SK-N-SH (cell line): ENCODE measurements around the gene PUS3. TPM values are rescaled to one million over a fixed set of nuclear protein-coding genes. Genes with fewer than 3 reads are reported as not detected.

Experiments
- CTCF ChIA-PET: fragments of 300-600, 350-600 bp; formaldehyde crosslinking; extraction: SDS; loops from one replicate; lab custom pipeline; 2021; lab: Yijun Ruan, JAX
- POLR2A ChIA-PET: fragments of 350-600 bp; sonication (Branson Sonifier 250); formaldehyde crosslinking; extraction: SDS; loops from one replicate; lab custom pipeline; 2020; ENCODE audit warnings: antibody characterized with exemption, inconsistent platforms; lab: Yijun Ruan, JAX
- DNase-seq: peaks from one replicate; pipeline ENCODE4 v3.0.0; 2012
- H2AFZ ChIP-seq: fragments of 200-600 bp; sonication (generic); 2 replicates; pipeline ENCODE4 v1.8.1; 2016; ENCODE audit warnings: antibody characterized with exemption, mild to moderate bottlenecking, low read depth
- H3F3A ChIP-seq: fragments of 200-600 bp; sonication (generic); replicated peaks from 2 replicates; pipeline ENCODE3; 2016; ENCODE audit warnings: antibody characterized with exemption, mild to moderate bottlenecking; ENCODE audit not compliant: insufficient read depth
- H3K27ac ChIP-seq, 2 experiments: fragments of 200-500 bp in 1 of 2; fragments of 200-600 bp in 1 of 2; sonication (Bioruptor generic) in 1 of 2; sonication (generic), shearing (Covaris generic) in 1 of 2; 2 replicates each; pipeline versions ENCODE4 v1.5.1 to v1.6.1; 2014 to 2016; ENCODE audit warnings: low read depth in 2 of 2, inconsistent platforms in 1 of 2, low read length in 1 of 2, mild to moderate bottlenecking in 1 of 2, mixed read lengths in 1 of 2
- H3K27me3 ChIP-seq: fragments of 200-600 bp; sonication (generic), shearing (Covaris generic); 2 replicates; pipeline ENCODE4 v1.6.1; 2016; ENCODE audit warnings: mixed run types; ENCODE audit not compliant: insufficient read depth
- H3K36me3 ChIP-seq, 2 experiments: fragments of 200-500 bp in 1 of 2; fragments of 200-600 bp in 1 of 2; sonication (Bioruptor generic) in 1 of 2; sonication (generic) in 1 of 2; replicated peaks in 1 of 2; 2 replicates each; pipeline versions ENCODE3 to v1.5.1; 2014 to 2016; ENCODE audit warnings: low read length in 1 of 2, mild to moderate bottlenecking in 1 of 2; ENCODE audit not compliant: insufficient read depth in 2 of 2, control insufficient read depth in 1 of 2
- H3K4me1 ChIP-seq, 2 experiments: fragments of 200-500 bp in 1 of 2; fragments of 200-600 bp in 1 of 2; sonication (Bioruptor generic) in 1 of 2; sonication (generic), shearing (Covaris generic) in 1 of 2; 2 replicates each; pipeline versions ENCODE4 v1.5.1 to v1.6.1; 2014 to 2016; ENCODE audit warnings: low read depth in 1 of 2, low read length in 1 of 2, mixed run types in 1 of 2; ENCODE audit not compliant: insufficient read depth in 2 of 2, control insufficient read depth in 1 of 2
- H3K4me2 ChIP-seq: fragments of 200-600 bp; sonication (generic), shearing (Covaris generic); 2 replicates; pipeline ENCODE4 v1.6.1; 2017; ENCODE audit warnings: mixed run types
- H3K4me3 ChIP-seq, 2 experiments: fragments of 200-500 bp in 1 of 2; fragments of 200-600 bp in 1 of 2; sonication (Bioruptor generic) in 1 of 2; sonication (generic), shearing (Covaris generic) in 1 of 2; 2 replicates each; pipeline versions ENCODE4 v1.5.1 to v1.8.1; 2014 to 2016; ENCODE audit warnings: low read depth in 2 of 2, inconsistent platforms in 1 of 2, low read length in 1 of 2, mild to moderate bottlenecking in 1 of 2, mixed read lengths in 1 of 2, moderate library complexity in 1 of 2
- H3K79me2 ChIP-seq: fragments of 200-600 bp; sonication (generic); 2 replicates; pipeline ENCODE4 v1.8.1; 2017; ENCODE audit warnings: mild to moderate bottlenecking; ENCODE audit not compliant: insufficient read depth
- H3K9ac ChIP-seq: fragments of 200-600 bp; sonication (generic); 2 replicates; pipeline ENCODE4 v1.6.1; 2017; ENCODE audit warnings: mixed run types
- H3K9me2 ChIP-seq: fragments of 200-600 bp; sonication (generic); 2 replicates; pipeline ENCODE4 v1.6.1; 2017; ENCODE audit warnings: mixed run types
- H3K9me3 ChIP-seq: fragments of 200-600 bp; sonication (generic); 2 replicates; pipeline ENCODE4 v1.6.1; 2017; ENCODE audit warnings: mixed run types, mild to moderate bottlenecking, moderate library complexity
- H4K20me1 ChIP-seq: fragments of 200-600 bp; sonication (generic); 2 replicates; pipeline ENCODE4 v1.6.1; 2017; ENCODE audit warnings: mild to moderate bottlenecking, mixed run types; ENCODE audit not compliant: insufficient read depth
- EZH2phosphoT487 ChIP-seq: fragments of 200-600 bp; sonication (generic); IDR thresholded peaks from 2 replicates; pipeline ENCODE4 v1.6.1; 2017; ENCODE audit warnings: low read depth, mixed run types, mild to moderate bottlenecking, antibody characterized with exemption, moderate library complexity, borderline replicate concordance
- GABPA ChIP-seq: IDR thresholded peaks from 2 replicates; pipeline ENCODE4 v1.4.0; 2012; ENCODE audit warnings: low read depth, mild to moderate bottlenecking
- GATA2 ChIP-seq: sonication (generic); formaldehyde crosslinking; IDR thresholded peaks from 2 replicates; pipeline ENCODE4 v1.5.0; 2020; ENCODE audit warnings: mild to moderate bottlenecking, missing genetic modification reagents
- POLR2AphosphoS5 ChIP-seq: IDR thresholded peaks from 2 replicates; pipeline ENCODE4 v1.6.1; 2012; ENCODE audit warnings: low read depth, low read length
- RAD21 ChIP-seq: IDR thresholded peaks from 2 replicates; pipeline ENCODE4 v1.6.1; 2012; ENCODE audit warnings: mild to moderate bottlenecking, low read length
- RXRA ChIP-seq: IDR thresholded peaks from 2 replicates; pipeline ENCODE4 v1.4.0; 2012; ENCODE audit warnings: low read depth, mild to moderate bottlenecking, borderline replicate concordance
- SMC3 ChIP-seq: IDR thresholded peaks from 2 replicates; pipeline ENCODE4 v1.6.1; 2012; ENCODE audit warnings: low read depth, low read length, improper control_type of control experiment
- TCF12 ChIP-seq: IDR thresholded peaks from 2 replicates; pipeline ENCODE4 v1.4.0; 2012
- YY1 ChIP-seq: IDR thresholded peaks from 2 replicates; pipeline ENCODE4 v1.4.0; 2012; ENCODE audit warnings: low read depth, mild to moderate bottlenecking
- WGBS: methylation state at CpG from one replicate; pipeline ENCODE4 v1.1.6; 2017; ENCODE audit warnings: low lambda C conversion rate; 5-methylcytosine and 5-hydroxymethylcytosine counted together
- polyA plus RNA-seq, 3 experiments: library from polyadenylated mRNA; depleted of rRNA; stranded (reverse); fragments of >200 nt; gene quantifications; 2 replicates each; pipeline ENCODE4 v1.2.3, GENCODE V29; 2012
- TF ChIP-seq, protein P1 (sequence below): IDR thresholded peaks from 2 replicates; pipeline ENCODE4 v1.6.1; 2012; ENCODE audit warnings: mild to moderate bottlenecking, low read depth, low read length, moderate library complexity
- TF ChIP-seq, protein P2 (sequence below): IDR thresholded peaks from 2 replicates; pipeline ENCODE4 v1.4.0; 2012; ENCODE audit warnings: low read depth

The PUS3 gene
- polyA plus RNA-seq, 1 of the 3 experiments (the other 2 are of a cell fraction) = 7.0 TPM

DNA sequence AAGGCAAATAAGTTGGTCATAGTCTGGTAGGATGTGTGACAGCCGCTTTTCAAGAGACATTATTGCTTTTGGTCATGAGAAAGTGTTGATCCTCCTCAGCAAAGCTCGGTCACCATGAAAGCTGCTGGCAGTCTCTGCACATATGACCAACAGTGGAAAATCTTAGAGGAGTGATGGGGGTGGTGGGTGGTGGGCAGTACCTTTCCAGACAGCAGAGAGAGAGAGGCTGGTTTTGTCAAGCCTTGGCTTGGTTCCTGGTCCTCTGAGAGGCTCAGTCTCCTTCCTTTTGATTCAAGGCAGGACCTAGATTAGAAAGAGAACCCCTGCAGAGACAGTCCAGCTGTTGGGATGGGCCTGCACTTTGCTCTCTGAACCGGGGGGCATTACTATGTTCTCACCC lies 22.8 kb upstream of the PUS3 start (continued):
- TF ChIP-seq, protein P1, sequence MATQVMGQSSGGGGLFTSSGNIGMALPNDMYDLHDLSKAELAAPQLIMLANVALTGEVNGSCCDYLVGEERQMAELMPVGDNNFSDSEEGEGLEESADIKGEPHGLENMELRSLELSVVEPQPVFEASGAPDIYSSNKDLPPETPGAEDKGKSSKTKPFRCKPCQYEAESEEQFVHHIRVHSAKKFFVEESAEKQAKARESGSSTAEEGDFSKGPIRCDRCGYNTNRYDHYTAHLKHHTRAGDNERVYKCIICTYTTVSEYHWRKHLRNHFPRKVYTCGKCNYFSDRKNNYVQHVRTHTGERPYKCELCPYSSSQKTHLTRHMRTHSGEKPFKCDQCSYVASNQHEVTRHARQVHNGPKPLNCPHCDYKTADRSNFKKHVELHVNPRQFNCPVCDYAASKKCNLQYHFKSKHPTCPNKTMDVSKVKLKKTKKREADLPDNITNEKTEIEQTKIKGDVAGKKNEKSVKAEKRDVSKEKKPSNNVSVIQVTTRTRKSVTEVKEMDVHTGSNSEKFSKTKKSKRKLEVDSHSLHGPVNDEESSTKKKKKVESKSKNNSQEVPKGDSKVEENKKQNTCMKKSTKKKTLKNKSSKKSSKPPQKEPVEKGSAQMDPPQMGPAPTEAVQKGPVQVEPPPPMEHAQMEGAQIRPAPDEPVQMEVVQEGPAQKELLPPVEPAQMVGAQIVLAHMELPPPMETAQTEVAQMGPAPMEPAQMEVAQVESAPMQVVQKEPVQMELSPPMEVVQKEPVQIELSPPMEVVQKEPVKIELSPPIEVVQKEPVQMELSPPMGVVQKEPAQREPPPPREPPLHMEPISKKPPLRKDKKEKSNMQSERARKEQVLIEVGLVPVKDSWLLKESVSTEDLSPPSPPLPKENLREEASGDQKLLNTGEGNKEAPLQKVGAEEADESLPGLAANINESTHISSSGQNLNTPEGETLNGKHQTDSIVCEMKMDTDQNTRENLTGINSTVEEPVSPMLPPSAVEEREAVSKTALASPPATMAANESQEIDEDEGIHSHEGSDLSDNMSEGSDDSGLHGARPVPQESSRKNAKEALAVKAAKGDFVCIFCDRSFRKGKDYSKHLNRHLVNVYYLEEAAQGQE = no peak
- TF ChIP-seq, all 33 proteins: peak for 0

DNA sequence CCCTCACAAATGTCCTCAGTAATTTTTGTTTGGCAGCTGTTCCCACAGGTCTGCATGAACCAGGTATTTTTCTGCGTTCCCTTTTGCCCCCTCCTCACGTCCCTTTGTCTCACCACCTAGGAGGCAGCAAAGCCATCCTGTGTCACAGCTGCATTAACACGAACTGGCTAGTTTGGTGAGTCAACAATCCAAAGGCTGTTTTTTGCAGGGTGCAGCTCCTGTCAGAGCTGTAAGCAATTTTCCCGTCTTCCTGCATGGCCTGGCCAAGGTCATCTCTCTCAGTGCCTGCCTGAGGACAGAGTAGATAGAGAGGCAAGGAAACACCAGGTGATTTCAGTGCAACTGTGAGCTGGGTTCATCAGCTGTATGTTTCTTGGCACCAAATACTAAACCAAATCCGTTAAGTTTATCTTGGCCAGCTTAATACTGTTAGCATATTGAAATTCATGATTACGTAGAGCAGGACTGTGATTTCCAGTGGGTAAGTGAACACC lies 22.3 kb upstream of the PUS3 start:
- peaks cover 0 to 17% of the 10 kb centered on the region in 2 experiments; a peak in 1 of 4 replicates for H3K4me1 ChIP-seq
- no peaks in the 10 kb centered on the region for H4K20me1 ChIP-seq
- CTCF ChIA-PET = interaction anchor here (0.7 to 5.3 kb wide), 17 partner anchors 11 to 276 kb away, joined by 3 to 63 read pairs (median 4); partner anchors contain the start of gene CDON
- no peak overlapping the region for H3K4me2 ChIP-seq
- no peak overlapping the region for H3K9ac ChIP-seq
- no peak overlapping the region for H3K4me3 ChIP-seq
- peaks cover 25% of the 10 kb centered on the region; the same call in 1 of the 2 replicates for H3K27me3 ChIP-seq
- no peak overlapping the region; a peak in 1 of 4 replicates for H3K27ac ChIP-seq
- TF ChIP-seq EZH2phosphoT487 (no peak), GATA2 (CRISPR knock-in tag) (0 out of 2 replicates have a peak, but pooled peaks have one; percentile 51), RAD21 (peak; percentile 35; the same call in 1 of the 2 replicates)
- POLR2A ChIA-PET = interaction anchor here (0.9 to 1.7 kb wide), 5 partner anchors 132 to 268 kb away, joined by 3 to 5 read pairs (median 4); no protein-coding TSS in a partner anchor
- H3K9me2 ChIP-seq = no peaks in the 10 kb centered on the region
- no peaks in the 10 kb centered on the region for H3K9me3 ChIP-seq
- no peaks in the 10 kb centered on the region for H3K36me3 ChIP-seq
- DNase-seq = no peak
- no peak overlapping the region for H2AFZ ChIP-seq
- H3F3A ChIP-seq = no peaks in the 10 kb centered on the region
- 69% methylated on average over 6 of the region's 6 CpGs for WGBS
- H3K79me2 ChIP-seq = no peaks in the 10 kb centered on the region

DNA sequence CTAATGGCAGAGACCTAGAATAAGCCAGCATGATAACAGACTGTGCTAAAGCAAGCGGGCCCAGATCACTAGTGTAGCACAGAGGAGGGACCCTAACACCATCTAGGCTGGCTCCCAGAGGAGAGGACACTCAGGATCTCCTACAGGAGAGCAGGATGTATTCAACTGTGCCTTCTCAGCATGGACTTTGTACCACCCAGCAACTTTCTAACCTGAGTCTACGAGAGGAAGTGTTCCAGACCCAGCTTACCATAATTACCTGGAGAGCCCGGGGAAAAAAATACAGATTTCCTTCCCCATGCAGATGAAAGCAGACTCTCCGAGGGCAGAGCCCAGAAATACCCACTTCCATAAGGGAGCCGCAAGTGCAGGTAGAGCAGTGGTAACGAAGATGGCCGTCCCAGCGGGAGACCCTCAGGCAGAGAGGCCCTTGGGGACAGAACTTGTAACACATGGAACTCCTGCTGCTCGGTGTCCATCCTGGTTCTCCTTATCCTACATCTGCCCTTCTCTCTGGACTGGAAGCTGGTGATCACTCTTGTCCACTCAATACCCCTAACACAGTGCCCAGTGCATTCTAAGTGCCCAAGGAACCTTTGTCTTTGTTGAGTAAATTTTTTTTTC lies 21.5 kb upstream of the PUS3 start:
- Histone ChIP-seq H3K4me3 (no peak overlapping the region), H3K27ac (no peak overlapping the region), H3K79me2 (no peaks in the 10 kb centered on the region), H2AFZ (no peak overlapping the region), H3K9me3 (no peaks in the 10 kb centered on the region), H3F3A (no peaks in the 10 kb centered on the region), H3K9ac (no peak overlapping the region), H3K4me2 (no peak overlapping the region), H3K9me2 (no peaks in the 10 kb centered on the region), H3K36me3 (no peaks in the 10 kb centered on the region), H4K20me1 (no peaks in the 10 kb centered on the region), H3K27me3 (peaks cover 26% of the 10 kb centered on the region; the same call in 1 of the 2 replicates), H3K4me1 (peaks cover 0 to 17% of the 10 kb centered on the region in 2 experiments; a peak in 1 of 4 replicates)
- TF ChIP-seq RXRA (no peak), TCF12 (no peak), GABPA (no peak), SMC3 (no peak), POLR2AphosphoS5 (no peak), RAD21 (no peak), YY1 (no peak), GATA2 (CRISPR knock-in tag) (no peak)
- TF ChIP-seq, protein P2, sequence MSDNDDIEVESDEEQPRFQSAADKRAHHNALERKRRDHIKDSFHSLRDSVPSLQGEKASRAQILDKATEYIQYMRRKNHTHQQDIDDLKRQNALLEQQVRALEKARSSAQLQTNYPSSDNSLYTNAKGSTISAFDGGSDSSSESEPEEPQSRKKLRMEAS = no peak
- POLR2A ChIA-PET = interaction anchor here (1.0 to 1.7 kb wide), 4 partner anchors 137 to 269 kb away, joined by 3 to 5 read pairs (median 4); no protein-coding TSS in a partner anchor
- DNase-seq = no peak
- CTCF ChIA-PET = interaction anchor here (0.7 to 5.3 kb wide), 14 partner anchors 8 to 267 kb away, joined by 3 to 63 read pairs (median 5); partner anchors contain the start of gene CDON
- 82% methylated on average over 8 of the region's 9 CpGs for WGBS
